ENCODE measurements around the gene PIP5KL1. TPM values are rescaled to one million over a fixed set of nuclear protein-coding genes. Genes with fewer than 3 reads are reported as not detected.

The PIP5KL1 gene
- total RNA-seq, 1 experiment from 2014 or later: 21.9 TPM

GRCh38 chr9:127967151-127967809 lies 36.7 kb upstream of the PIP5KL1 start:
- Histone ChIP-seq H3K4me3 (no peak overlapping the region), H3K27ac (peak overlapping the region; percentile 93), H2AFZ (no peak overlapping the region), H3K4me1 (replicated peaks; ENCODE audit: insufficient read depth) (peaks cover 95% of the 10 kb centered on the region), H3K27me3 (ENCODE audit: insufficient read depth, low read depth) (no peaks in the 10 kb centered on the region), H3K36me3 (ENCODE audit: low read depth) (no peaks in the 10 kb centered on the region), H3F3A (ENCODE audit: insufficient read depth, low read depth) (peaks cover 65% of the 10 kb centered on the region), H3K9me3 (ENCODE audit: insufficient read depth, low read depth) (no peaks in the 10 kb centered on the region), H3K79me2 (ENCODE audit: low read depth) (peaks cover 98% of the 10 kb centered on the region), H4K20me1 (ENCODE audit: insufficient read depth) (peaks cover 19% of the 10 kb centered on the region), H3K9me2 (ENCODE audit: insufficient read depth) (no peaks in the 10 kb centered on the region), H3K4me2 (peak overlapping the region; percentile 69)
- intact Hi-C loops (cut with micrococcal nuclease; ENCODE audit: unreplicated experiment): no loop called here
- POLR2A ChIA-PET (ENCODE audit: unreplicated experiment): no interaction called here
- no peak for TF ChIP-seq EZH2 (IDR thresholded peaks at IDR 0.05; ENCODE audit: low read depth)
- no peak for TF ChIP-seq CTCF (conservative IDR thresholded peaks at IDR 0.05)
- DNase-seq: no peak
- no TSS peak for BruUV-seq (replicated peaks)
- CTCF ChIA-PET: interaction anchor here (0.6 to 1.0 kb wide), 2 partner anchors 21 to 68 kb away, joined by 3 read pairs; no protein-coding TSS in a partner anchor

DNA sequence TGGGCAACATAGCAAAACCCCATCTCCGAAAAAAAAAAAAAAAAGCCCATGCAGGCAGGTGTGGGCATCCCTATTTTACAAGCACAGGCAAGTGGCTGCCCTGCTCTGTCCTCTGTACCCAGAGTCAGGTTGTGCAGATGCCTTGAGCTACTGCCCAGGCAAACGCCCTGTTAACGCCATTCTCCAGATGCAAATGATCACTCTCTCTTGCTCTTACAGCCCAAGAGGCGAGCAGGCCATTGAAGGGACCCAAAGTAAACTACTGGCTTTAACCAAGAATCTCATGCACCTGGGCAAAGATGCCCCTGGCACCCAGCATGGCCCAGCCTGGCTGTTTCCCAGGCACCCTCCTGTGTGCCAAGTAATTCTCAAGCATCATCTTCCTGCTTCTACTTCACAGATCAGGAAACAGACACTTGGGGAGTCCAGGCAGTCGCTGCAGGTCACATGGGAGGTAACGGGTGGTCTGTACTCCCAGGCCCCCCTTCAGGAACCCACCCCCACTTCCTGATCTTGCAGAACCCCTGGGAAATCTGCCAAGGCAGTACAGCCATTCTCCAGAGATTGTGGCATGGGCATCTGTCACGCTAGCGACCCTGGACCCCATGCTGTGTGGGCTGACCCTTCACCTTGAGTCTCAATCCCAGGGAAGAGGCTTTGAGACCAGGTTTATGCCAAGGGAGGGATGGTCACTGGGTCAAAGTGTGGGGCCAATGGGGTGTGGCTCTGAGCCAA lies 36.0 kb upstream of the PIP5KL1 start:
- Histone ChIP-seq H3K27ac (peak overlapping the region; percentile 93), H3K79me2 (ENCODE audit: low read depth) (peaks cover 98% of the 10 kb centered on the region), H3K4me2 (peak overlapping the region; percentile 69), H3K9me2 (ENCODE audit: insufficient read depth) (no peaks in the 10 kb centered on the region), H2AFZ (no peak overlapping the region), H3K27me3 (ENCODE audit: insufficient read depth, low read depth) (no peaks in the 10 kb centered on the region), H3K9me3 (ENCODE audit: insufficient read depth, low read depth) (no peaks in the 10 kb centered on the region), H3K4me3 (no peak overlapping the region), H4K20me1 (ENCODE audit: insufficient read depth) (peaks cover 13% of the 10 kb centered on the region), H3F3A (ENCODE audit: insufficient read depth, low read depth) (peaks cover 63% of the 10 kb centered on the region), H3K36me3 (ENCODE audit: low read depth) (no peaks in the 10 kb centered on the region), H3K4me1 (replicated peaks; ENCODE audit: insufficient read depth) (peaks cover 88% of the 10 kb centered on the region)
- TF ChIP-seq CTCF (conservative IDR thresholded peaks at IDR 0.05) (no peak), EZH2 (IDR thresholded peaks at IDR 0.05; ENCODE audit: low read depth) (no peak)
- DNase-seq: no peak
- ChIA-PET CTCF (interaction anchor here (0.7 to 1.0 kb wide), 2 partner anchors 11 to 68 kb away, joined by 3 to 6 read pairs; no protein-coding TSS in a partner anchor), POLR2A (ENCODE audit: unreplicated experiment) (interaction anchor here (0.7 kb wide), 1 partner anchor 69 kb away, joined by 11 read pairs; no protein-coding TSS in a partner anchor)
- TSS peak; percentile 59 for BruUV-seq (replicated peaks)
- intact Hi-C loops (cut with micrococcal nuclease; ENCODE audit: unreplicated experiment): no loop called here

- H3K27me3 ChIP-seq (ENCODE audit: insufficient read depth, low read depth): no peaks in the 10 kb centered on the region
- no peaks in the 10 kb centered on the region for H3K36me3 ChIP-seq (ENCODE audit: low read depth)
- H4K20me1 ChIP-seq (ENCODE audit: insufficient read depth): peaks cover 10% of the 10 kb centered on the region
- ChIA-PET CTCF (no interaction called here), POLR2A (ENCODE audit: unreplicated experiment) (interaction anchor here (0.7 kb wide), 1 partner anchor 70 kb away, joined by 11 read pairs; no protein-coding TSS in a partner anchor)
- peaks cover 60% of the 10 kb centered on the region for H3F3A ChIP-seq (ENCODE audit: insufficient read depth, low read depth)
- no peaks in the 10 kb centered on the region for H3K9me2 ChIP-seq (ENCODE audit: insufficient read depth)
- H3K79me2 ChIP-seq (ENCODE audit: low read depth): peaks cover 98% of the 10 kb centered on the region
- no peak overlapping the region for H2AFZ ChIP-seq
- TF ChIP-seq EZH2 (IDR thresholded peaks at IDR 0.05; ENCODE audit: low read depth) (no peak), CTCF (conservative IDR thresholded peaks at IDR 0.05) (no peak)
- BruUV-seq (replicated peaks): no TSS peak
- peak overlapping the region; percentile 93 for H3K27ac ChIP-seq
- no peak for DNase-seq
- H3K9me3 ChIP-seq (ENCODE audit: insufficient read depth, low read depth): no peaks in the 10 kb centered on the region
- H3K4me2 ChIP-seq: peak overlapping the region; percentile 69
- H3K4me3 ChIP-seq: 0 out of 2 replicates have a peak overlapping the region, but pooled peaks have one; percentile 21
- peaks cover 86% of the 10 kb centered on the region for H3K4me1 ChIP-seq (replicated peaks; ENCODE audit: insufficient read depth)
- intact Hi-C loops (cut with micrococcal nuclease; ENCODE audit: unreplicated experiment): no loop called here
Measured at GRCh38 chr9:127965953-127966352, 35.4 kb upstream of the PIP5KL1 start.

Data from PC-9 (cell line).